SK-N-MC (cell line): ENCODE results near the gene RPP30.
"Not testable (repeated sequence)": the region's sequence is repeated elsewhere in the genome, so short reads cannot be mapped to it uniquely, and the experiment has no call there.

Experiments
- DNase-seq: peaks from one replicate; pipeline ENCODE4 v3.0.0-alpha.2; 2011; ENCODE audit warnings: low read depth, low spot score
- H3K27ac ChIP-seq: fragments of 200-600 bp; sonication (generic); 2 replicates; pipeline ENCODE4 v1.5.1; 2016; ENCODE audit warnings: mixed run types
- H3K36me3 ChIP-seq: fragments of 200-600 bp; sonication (generic); 2 replicates; pipeline ENCODE4 v1.6.1; 2017; ENCODE audit warnings: antibody characterized with exemption, low read length, mixed read lengths; ENCODE audit not compliant: insufficient read depth
- H3K4me3 ChIP-seq: fragments of 200-600 bp; sonication (generic); 2 replicates; pipeline ENCODE4 v1.5.1; 2016
- H3K9ac ChIP-seq: fragments of 200-600 bp; sonication (generic); 2 replicates; pipeline ENCODE4 v1.8.0; 2017; ENCODE audit warnings: mixed run types, mixed read lengths; ENCODE audit not compliant: insufficient read length
- H3K9me3 ChIP-seq: fragments of 200-600 bp; sonication (generic); 2 replicates; pipeline ENCODE4 v1.6.1; 2017; ENCODE audit warnings: low read depth, mild to moderate bottlenecking, antibody characterized with exemption, low read length, moderate library complexity, mixed read lengths
- EZH2 ChIP-seq: fragments of 200-600 bp; sonication (generic); IDR thresholded peaks from one replicate; pipeline ENCODE4 v1.6.1; 2017; ENCODE audit warnings: antibody characterized with exemption
- FOXP2 ChIP-seq: optimal IDR thresholded peaks from 2 replicates; pipeline ENCODE3; 2011; ENCODE audit warnings: mild to moderate bottlenecking, moderate library complexity; ENCODE audit not compliant: insufficient read depth; ENCODE audit errors: extremely low read length, control extremely low read depth
- POLR2AphosphoS5 ChIP-seq: IDR thresholded peaks from 2 replicates; pipeline ENCODE4 v1.6.1; 2012; ENCODE audit warnings: mild to moderate bottlenecking, low read depth, low read length, borderline replicate concordance

Gene RPP30

GRCh38 chr10:90860790-90861189 lies 11.0 kb upstream of the RPP30 start:
- Histone ChIP-seq H3K27ac (no peak overlapping the region), H3K4me3 (no peak overlapping the region), H3K9me3 (no peaks in the 10 kb centered on the region), H3K9ac (no peak overlapping the region), H3K36me3 (no peaks in the 10 kb centered on the region)
- TF ChIP-seq FOXP2: no peak
- TF ChIP-seq EZH2: no peak
- TF ChIP-seq POLR2AphosphoS5: no peak
- DNase-seq: no peak

GRCh38 chr10:90862908-90863514 lies 8.8 kb upstream of the RPP30 start:
- TF ChIP-seq FOXP2 (no peak), POLR2AphosphoS5 (no peak)
- Histone ChIP-seq H3K9me3 (no peaks in the 10 kb centered on the region), H3K4me3 (no peak overlapping the region), H3K27ac (no peak overlapping the region), H3K36me3 (no peaks in the 10 kb centered on the region), H3K9ac (no peak overlapping the region)
- no peak for DNase-seq

GRCh38 chr10:90865401-90865800 lies 6.4 kb upstream of the RPP30 start:
- no peak overlapping the region for H3K4me3 ChIP-seq
- H3K9me3 ChIP-seq: no peaks in the 10 kb centered on the region
- H3K36me3 ChIP-seq: no peaks in the 10 kb centered on the region
- no peak overlapping the region for H3K27ac ChIP-seq
- H3K9ac ChIP-seq: no peak overlapping the region
- no peak for DNase-seq
- no peak for TF ChIP-seq EZH2
- no peak for TF ChIP-seq POLR2AphosphoS5
- no peak for TF ChIP-seq FOXP2

- Histone ChIP-seq H3K27ac (no peak overlapping the region), H3K9me3 (no peaks in the 10 kb centered on the region), H3K9ac (no peak overlapping the region), H3K36me3 (no peaks in the 10 kb centered on the region), H3K4me3 (no peak overlapping the region)
- TF ChIP-seq POLR2AphosphoS5: no peak
- no peak for TF ChIP-seq FOXP2
- TF ChIP-seq EZH2: no peak
- no peak for DNase-seq
Measured at GRCh38 chr10:90866050-90866598, 5.7 kb upstream of the RPP30 start.

GRCh38 chr10:90871279-90871765 lies 452 bp upstream of the RPP30 start:
- Histone ChIP-seq H3K9me3 (no peaks in the 10 kb centered on the region), H3K27ac (no peak overlapping the region), H3K9ac (peak overlapping the region; percentile 84), H3K4me3 (peak overlapping the region; percentile 87), H3K36me3 (peaks cover 8% of the 10 kb centered on the region; the same call in 1 of the 2 replicates)
- TF ChIP-seq EZH2: no peak
- no peak for TF ChIP-seq FOXP2
- no peak for TF ChIP-seq POLR2AphosphoS5
- no peak for DNase-seq

- H3K36me3 ChIP-seq: peaks cover 12% of the 10 kb centered on the region; the same call in 1 of the 2 replicates
- no peak for TF ChIP-seq POLR2AphosphoS5
- no peak for TF ChIP-seq EZH2
- TF ChIP-seq FOXP2: no peak
- H3K9ac ChIP-seq: peak overlapping the region; percentile 84
- H3K27ac ChIP-seq: no peak overlapping the region
- no peaks in the 10 kb centered on the region for H3K9me3 ChIP-seq
- H3K4me3 ChIP-seq: peak overlapping the region; percentile 87
- DNase-seq: no peak
Measured at GRCh38 chr10:90872648-90873020, 860 bp downstream of the RPP30 start.

- Histone ChIP-seq H3K36me3 (peaks cover 31% of the 10 kb centered on the region), H3K9me3 (no peaks in the 10 kb centered on the region), H3K27ac (peak overlapping the region; percentile 26; the same call in 1 of the 2 replicates), H3K4me3 (no peak overlapping the region), H3K9ac (no peak overlapping the region)
- no peak for DNase-seq
- no peak for TF ChIP-seq POLR2AphosphoS5
- TF ChIP-seq FOXP2: no peak
- no peak for TF ChIP-seq EZH2
Measured at GRCh38 chr10:90879062-90879461, 7.3 kb downstream of the RPP30 start.

GRCh38 chr10:90880059-90880719 lies 8.4 kb downstream of the RPP30 start:
- Histone ChIP-seq H3K36me3 (peaks cover 31% of the 10 kb centered on the region), H3K27ac (peak overlapping the region; percentile 26; the same call in 1 of the 2 replicates)
- not testable (repeated sequence) for H3K9ac ChIP-seq, H3K4me3 ChIP-seq, H3K9me3 ChIP-seq, DNase-seq
